ENCODE data around the gene ZNF778.

GRCh38 chr16:89268987-89269735 is 51.7 kb downstream of the ZNF778 start:
- TF ChIP-seq CTCF (IDR thresholded peaks at IDR 0.05 in 2 of 3, conservative IDR thresholded peaks at IDR 0.05 in 1 of 3; ENCODE audit: control insufficient read depth in 2 of 3, extremely low read depth in 1 of 3, insufficient read depth in 1 of 3, low read depth in 3 of 3, low read length in 3 of 3) (no peak), MLLT1 (IDR thresholded peaks at IDR 0.05) (no peak), STAT1 (conservative IDR thresholded peaks at IDR 0.05) (no peak), MAX (IDR thresholded peaks at IDR 0.05; ENCODE audit: low read depth, low read length) (no peak), ZBED1 (IDR thresholded peaks at IDR 0.05; ENCODE audit: borderline replicate concordance) (no peak), RFX5 (IDR thresholded peaks at IDR 0.05; ENCODE audit: low read depth, low read length) (no peak), PKNOX1 (IDR thresholded peaks at IDR 0.05) (no peak), ATF7 (IDR thresholded peaks at IDR 0.05; ENCODE audit: low read depth) (no peak), KDM1A (IDR thresholded peaks at IDR 0.05; ENCODE audit: borderline replicate concordance) (no peak), SPI1 (IDR thresholded peaks at IDR 0.05; ENCODE audit: borderline replicate concordance, insufficient read depth, low read depth, low read length) (no peak), POLR2AphosphoS5 (IDR thresholded peaks at IDR 0.05; ENCODE audit: low read length) (no peak), BCL3 (IDR thresholded peaks at IDR 0.05; ENCODE audit: borderline replicate concordance, insufficient read depth, low read depth, low read length, poor library complexity, severe bottlenecking) (no peak), ATF3 (IDR thresholded peaks at IDR 0.05; ENCODE audit: borderline replicate concordance, extremely low read depth, low read depth, low read length) (no peak), SMC3 (IDR thresholded peaks at IDR 0.05; ENCODE audit: borderline replicate concordance, low read length) (no peak)

Measured in GM12878 (cell line).